MM.1S (cell line): ENCODE data around the gene CCL5.

ENCODE experiments used
- DNase-seq: peaks from one replicate; pipeline ENCODE4 v3.0.0-alpha.2; 2015
- H2AFZ ChIP-seq: fragments of 300-600 bp; sonication (generic); 2 replicates; pipeline ENCODE4 v1.6.0; 2016; ENCODE audit warnings: antibody characterized with exemption, low read length
- H3F3A ChIP-seq: fragments of 300-600 bp; sonication (generic); 2 replicates; pipeline ENCODE4 v1.6.1; 2016; ENCODE audit warnings: mild to moderate bottlenecking, antibody characterized with exemption, low read length, moderate library complexity, mixed read lengths; ENCODE audit not compliant: insufficient read depth
- H3K27ac ChIP-seq: fragments of 300-600 bp; sonication (generic); 2 replicates; pipeline ENCODE4 v1.5.1; 2016; ENCODE audit warnings: mild to moderate bottlenecking, low read length
- H3K27me3 ChIP-seq: fragments of 300-600 bp; sonication (generic); replicated peaks from 2 replicates; pipeline ENCODE4 v1.6.0; 2016; ENCODE audit warnings: low read length; ENCODE audit not compliant: insufficient read depth
- H3K36me3 ChIP-seq: fragments of 300-600 bp; sonication (generic); replicated peaks from 2 replicates; pipeline ENCODE4 v1.6.1; 2016; ENCODE audit warnings: mild to moderate bottlenecking, low read length, mixed read lengths; ENCODE audit not compliant: insufficient read depth
- H3K4me1 ChIP-seq: fragments of 300-600 bp; sonication (generic); 2 replicates; pipeline ENCODE4 v1.6.1; 2016; ENCODE audit warnings: low read length, mixed read lengths
- H3K4me2 ChIP-seq: fragments of 300-600 bp; sonication (generic); 2 replicates; pipeline ENCODE4 v1.6.0; 2016; ENCODE audit warnings: low read depth, low read length
- H3K4me3 ChIP-seq: fragments of 300-600 bp; sonication (generic); 2 replicates; pipeline ENCODE4 v1.5.1; 2016; ENCODE audit warnings: low read length, mixed read lengths
- H3K79me2 ChIP-seq: fragments of 300-600 bp; sonication (generic); 2 replicates; pipeline ENCODE4 v1.6.1; 2016; ENCODE audit warnings: mixed run types, low read length, mixed read lengths
- H3K9ac ChIP-seq: fragments of 300-600 bp; sonication (generic); 2 replicates; pipeline ENCODE4 v1.6.1; 2016; ENCODE audit warnings: low read length, mixed read lengths
- H3K9me2 ChIP-seq: fragments of 300-600 bp; sonication (generic); replicated peaks from 2 replicates; pipeline ENCODE4 v1.6.1; 2016; ENCODE audit warnings: mild to moderate bottlenecking, low read length, mixed read lengths; ENCODE audit not compliant: insufficient read depth
- H3K9me3 ChIP-seq: fragments of 300-600 bp; sonication (generic); replicated peaks from 2 replicates; pipeline ENCODE4 v1.6.1; 2016; ENCODE audit warnings: mild to moderate bottlenecking, low read length, mixed read lengths; ENCODE audit not compliant: insufficient read depth
- H4K20me1 ChIP-seq: fragments of 300-600 bp; sonication (generic); 2 replicates; pipeline ENCODE4 v1.6.1; 2016; ENCODE audit warnings: mild to moderate bottlenecking, low read length, moderate library complexity, mixed read lengths; ENCODE audit not compliant: insufficient read depth
- EZH2 ChIP-seq: fragments of 300-600 bp; sonication (generic); optimal IDR thresholded peaks from 2 replicates; pipeline ENCODE3; 2017; ENCODE audit warnings: low read depth, mild to moderate bottlenecking, antibody characterized with exemption, low read length, mixed read lengths
- EZH2phosphoT487 ChIP-seq: fragments of 300-600 bp; sonication (generic); IDR thresholded peaks from 2 replicates; pipeline ENCODE4 v1.6.1; 2018; ENCODE audit warnings: antibody characterized with exemption, low read length
- TF ChIP-seq, protein P1 (sequence below): fragments of 300-600 bp; sonication (generic); IDR thresholded peaks from 2 replicates; pipeline ENCODE4 v1.5.1; 2016; ENCODE audit warnings: antibody characterized with exemption, low read length, mixed read lengths

CCL5 gene

DNA sequence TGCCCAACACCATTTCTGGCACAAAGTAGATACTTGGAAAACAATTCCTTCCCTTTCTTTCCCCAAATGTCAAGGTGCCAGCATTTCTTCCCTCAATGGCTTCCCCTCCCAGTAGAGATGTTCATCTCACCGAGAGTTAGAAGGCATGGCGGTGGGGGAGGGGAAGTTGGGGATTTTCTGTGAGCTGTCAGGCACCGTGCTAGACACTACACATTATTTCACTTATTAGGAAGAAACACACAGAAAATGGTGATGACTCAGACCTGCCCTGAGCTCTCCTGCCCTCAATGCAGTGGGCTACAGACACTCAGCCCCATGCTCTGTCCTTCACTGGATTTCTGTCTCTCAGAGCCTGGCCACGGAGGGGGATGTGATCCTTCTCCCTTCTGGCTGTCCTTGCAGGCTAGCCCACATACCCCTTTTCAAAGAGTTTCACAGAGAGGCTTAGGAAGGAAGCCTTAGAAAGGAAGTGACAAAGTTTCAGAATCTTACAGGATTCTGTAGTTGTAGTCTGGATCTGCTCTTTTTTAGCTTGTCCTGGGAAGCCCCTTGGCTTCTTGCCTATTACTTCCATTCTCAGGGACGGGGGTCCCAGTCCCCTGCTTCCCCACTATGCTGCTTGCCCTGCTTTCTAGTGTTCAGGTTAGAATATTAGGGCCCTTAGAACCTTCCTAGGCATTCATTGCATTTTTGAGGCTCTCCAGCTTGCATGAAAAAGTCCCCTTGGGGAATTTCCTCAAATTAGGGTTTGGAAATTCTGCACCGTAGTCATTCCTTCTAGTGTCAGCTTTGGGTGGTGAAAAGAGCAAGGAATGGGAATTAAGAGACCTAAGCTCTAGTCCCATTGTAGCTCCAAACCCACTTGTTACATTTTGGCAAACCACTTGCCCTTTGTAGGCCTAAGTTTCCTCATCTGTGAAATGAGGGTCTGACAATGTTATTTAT is 12.2 kb upstream of the CCL5 start:
- no peak overlapping the region for H2AFZ ChIP-seq
- peak overlapping the region; percentile 19; the same call in 1 of the 2 replicates for H3K4me2 ChIP-seq
- no peaks in the 10 kb centered on the region for H3K9me2 ChIP-seq
- no peaks in the 10 kb centered on the region for H3F3A ChIP-seq
- no peak overlapping the region for H3K9ac ChIP-seq
- H3K4me1 ChIP-seq: peaks cover 18% of the 10 kb centered on the region
- no peaks in the 10 kb centered on the region for H4K20me1 ChIP-seq
- no peaks in the 10 kb centered on the region for H3K9me3 ChIP-seq
- no peaks in the 10 kb centered on the region for H3K79me2 ChIP-seq
- no peaks in the 10 kb centered on the region for H3K27me3 ChIP-seq
- DNase-seq: no peak
- TF ChIP-seq EZH2phosphoT487: no peak
- TF ChIP-seq, protein P1, sequence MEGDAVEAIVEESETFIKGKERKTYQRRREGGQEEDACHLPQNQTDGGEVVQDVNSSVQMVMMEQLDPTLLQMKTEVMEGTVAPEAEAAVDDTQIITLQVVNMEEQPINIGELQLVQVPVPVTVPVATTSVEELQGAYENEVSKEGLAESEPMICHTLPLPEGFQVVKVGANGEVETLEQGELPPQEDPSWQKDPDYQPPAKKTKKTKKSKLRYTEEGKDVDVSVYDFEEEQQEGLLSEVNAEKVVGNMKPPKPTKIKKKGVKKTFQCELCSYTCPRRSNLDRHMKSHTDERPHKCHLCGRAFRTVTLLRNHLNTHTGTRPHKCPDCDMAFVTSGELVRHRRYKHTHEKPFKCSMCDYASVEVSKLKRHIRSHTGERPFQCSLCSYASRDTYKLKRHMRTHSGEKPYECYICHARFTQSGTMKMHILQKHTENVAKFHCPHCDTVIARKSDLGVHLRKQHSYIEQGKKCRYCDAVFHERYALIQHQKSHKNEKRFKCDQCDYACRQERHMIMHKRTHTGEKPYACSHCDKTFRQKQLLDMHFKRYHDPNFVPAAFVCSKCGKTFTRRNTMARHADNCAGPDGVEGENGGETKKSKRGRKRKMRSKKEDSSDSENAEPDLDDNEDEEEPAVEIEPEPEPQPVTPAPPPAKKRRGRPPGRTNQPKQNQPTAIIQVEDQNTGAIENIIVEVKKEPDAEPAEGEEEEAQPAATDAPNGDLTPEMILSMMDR: no peak
- TF ChIP-seq EZH2: no peak
- H3K36me3 ChIP-seq: no peaks in the 10 kb centered on the region
- no peak overlapping the region for H3K4me3 ChIP-seq
- H3K27ac ChIP-seq: no peak overlapping the region

DNA sequence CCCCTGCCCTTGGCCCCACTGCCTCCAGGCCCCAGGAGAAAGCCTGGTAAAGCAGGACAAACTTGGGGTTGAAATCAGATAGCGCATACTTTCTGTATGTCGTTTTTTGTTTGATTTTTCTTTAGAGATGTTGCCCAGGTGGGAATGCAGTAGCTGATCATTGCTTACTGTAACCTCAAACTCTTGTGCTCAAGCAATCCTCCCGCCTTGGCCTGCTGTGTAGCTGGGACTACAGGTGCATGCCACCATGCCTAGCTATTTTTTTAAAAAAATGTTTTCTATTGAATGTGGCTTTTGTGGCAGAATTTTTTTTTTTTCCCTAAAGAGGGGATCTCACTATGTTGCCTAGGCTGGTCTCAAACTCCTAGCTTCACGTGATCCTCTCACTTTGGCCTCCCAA is 11.1 kb upstream of the CCL5 start:
- H3K9me3 ChIP-seq: no peaks in the 10 kb centered on the region
- no peak overlapping the region for H2AFZ ChIP-seq
- H3K4me3 ChIP-seq: no peak overlapping the region
- H3K4me1 ChIP-seq: peaks cover 18% of the 10 kb centered on the region
- no peaks in the 10 kb centered on the region for H3F3A ChIP-seq
- H3K79me2 ChIP-seq: no peaks in the 10 kb centered on the region
- no peaks in the 10 kb centered on the region for H3K9me2 ChIP-seq
- no peak for DNase-seq
- H3K36me3 ChIP-seq: no peaks in the 10 kb centered on the region
- H3K4me2 ChIP-seq: no peak overlapping the region
- no peak overlapping the region for H3K9ac ChIP-seq
- H3K27me3 ChIP-seq: no peaks in the 10 kb centered on the region
- H3K27ac ChIP-seq: no peak overlapping the region
- H4K20me1 ChIP-seq: no peaks in the 10 kb centered on the region
- TF ChIP-seq, protein P1: no peak
- no peak for TF ChIP-seq EZH2phosphoT487
- TF ChIP-seq EZH2: no peak

DNA sequence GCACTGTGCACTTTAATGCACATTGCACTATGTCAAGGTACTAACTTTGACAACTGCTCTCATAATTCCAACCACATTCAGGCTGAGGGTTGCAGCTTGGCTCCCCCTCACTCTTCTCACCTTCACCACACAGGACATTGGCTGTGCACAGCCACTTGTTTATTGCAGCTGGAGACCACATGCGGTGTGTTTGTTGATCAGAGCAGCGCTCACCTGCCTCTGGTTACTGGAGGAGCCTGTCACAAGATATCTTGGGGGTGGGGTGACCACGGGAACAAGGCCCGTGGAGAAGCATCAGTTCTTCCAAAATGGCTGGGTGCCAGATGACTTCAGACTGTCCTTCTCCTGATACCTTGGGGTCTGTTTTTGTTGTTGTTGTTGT is 10.6 kb upstream of the CCL5 start:
- Histone ChIP-seq H3K9me3 (no peaks in the 10 kb centered on the region), H3K79me2 (no peaks in the 10 kb centered on the region), H3K9ac (no peak overlapping the region), H3K4me3 (no peak overlapping the region), H3K36me3 (no peaks in the 10 kb centered on the region), H3K4me2 (no peak overlapping the region), H3K27ac (no peak overlapping the region), H4K20me1 (no peaks in the 10 kb centered on the region), H3K4me1 (peaks cover 18% of the 10 kb centered on the region), H3F3A (no peaks in the 10 kb centered on the region), H3K27me3 (no peaks in the 10 kb centered on the region), H2AFZ (no peak overlapping the region), H3K9me2 (no peaks in the 10 kb centered on the region)
- no peak for DNase-seq
- TF ChIP-seq, protein P1: no peak
- TF ChIP-seq EZH2 (no peak), EZH2phosphoT487 (no peak)
